ENCODE measurements around the gene BCAS4.

Gene BCAS4

GRCh38 chr20:50921803-50922501, 127.1 kb downstream of the BCAS4 start:
- Histone ChIP-seq H3K36me3 (peaks cover 67% of the 10 kb centered on the region), H3K4me1 (peaks cover 12% of the 10 kb centered on the region), H3K9me3 (no peaks in the 10 kb centered on the region), H3K4me3 (ENCODE audit: low read depth, low read length) (no peak overlapping the region), H3K27me3 (no peaks in the 10 kb centered on the region)
- TF ChIP-seq CTCF (IDR thresholded peaks at IDR 0.05; ENCODE audit: low read depth, low read length): no peak
- no peak for DNase-seq

GRCh38 chr20:50924261-50924920, 129.5 kb downstream of the BCAS4 start:
- H3K4me3 ChIP-seq (ENCODE audit: low read depth, low read length): no peak overlapping the region
- no peak for TF ChIP-seq CTCF (IDR thresholded peaks at IDR 0.05; ENCODE audit: low read depth, low read length)
- H3K4me1 ChIP-seq: no peaks in the 10 kb centered on the region; the same call in 1 of the 2 replicates
- no peak for DNase-seq
- H3K36me3 ChIP-seq: peaks cover 84% of the 10 kb centered on the region
- no peaks in the 10 kb centered on the region for H3K9me3 ChIP-seq
- H3K27me3 ChIP-seq: no peaks in the 10 kb centered on the region

GRCh38 chr20:50926530-50926929, 131.7 kb downstream of the BCAS4 start:
- no peak for DNase-seq
- H3K27me3 ChIP-seq: no peaks in the 10 kb centered on the region
- TF ChIP-seq CTCF (IDR thresholded peaks at IDR 0.05; ENCODE audit: low read depth, low read length): no peak
- H3K36me3 ChIP-seq: peaks cover 72% of the 10 kb centered on the region
- H3K4me1 ChIP-seq: no peaks in the 10 kb centered on the region
- H3K4me3 ChIP-seq (ENCODE audit: low read depth, low read length): no peak overlapping the region
- H3K9me3 ChIP-seq: no peaks in the 10 kb centered on the region
